NCI-H345 (cell line): ENCODE measurements around the gene GSTM2.

Source experiments
- DNase-seq: peaks from one replicate; lab custom pipeline; 2025; lab: John Stamatoyannopoulos, UW

GSTM2 gene

DNA sequence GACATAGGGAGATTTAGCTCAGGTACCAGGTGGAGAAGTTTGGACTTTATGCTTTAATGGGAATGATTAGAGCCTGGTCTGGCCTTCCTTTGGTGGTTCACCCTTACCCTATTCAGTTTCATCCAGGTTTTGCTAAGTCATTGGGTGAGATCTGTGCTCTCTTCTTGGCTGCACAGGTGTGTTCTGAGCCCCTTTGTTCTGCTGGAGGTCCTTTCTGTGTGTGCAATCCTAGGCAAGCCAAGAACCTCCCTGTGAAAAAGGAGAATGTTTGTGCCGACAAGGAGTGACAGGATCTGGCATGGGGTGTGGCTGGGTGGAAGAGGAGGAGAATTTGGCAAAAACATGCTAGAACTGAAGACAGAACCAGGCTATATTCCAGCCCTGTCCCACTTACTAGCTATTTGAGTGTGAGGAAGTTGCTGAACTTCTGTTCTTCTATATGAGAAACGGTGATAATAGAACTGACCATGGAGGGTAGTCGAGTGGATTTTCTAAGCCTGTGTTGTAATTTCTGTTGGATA, 48.8 kb downstream of the GSTM2 start:
- DNase-seq, result no peak

DNA sequence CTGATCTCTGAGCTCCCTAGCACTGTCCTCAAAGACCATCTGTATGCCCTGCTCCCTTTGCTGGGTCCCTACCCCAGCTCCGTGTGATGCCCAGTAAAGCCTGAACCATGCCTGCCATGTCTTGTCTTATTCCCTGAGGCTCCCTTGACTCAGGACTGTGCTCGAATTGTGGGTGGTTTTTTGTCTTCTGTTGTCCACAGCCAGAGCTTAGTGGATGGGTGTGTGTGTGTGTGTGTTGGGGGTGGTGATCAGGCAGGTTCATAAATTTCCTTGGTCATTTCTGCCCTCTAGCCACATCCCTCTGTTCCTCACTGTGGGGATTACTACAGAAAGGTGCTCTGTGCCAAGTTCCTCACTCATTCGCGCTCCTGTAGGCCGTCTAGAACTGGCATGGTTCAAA, 49.9 kb downstream of the GSTM2 start:
- no peak for DNase-seq

DNA sequence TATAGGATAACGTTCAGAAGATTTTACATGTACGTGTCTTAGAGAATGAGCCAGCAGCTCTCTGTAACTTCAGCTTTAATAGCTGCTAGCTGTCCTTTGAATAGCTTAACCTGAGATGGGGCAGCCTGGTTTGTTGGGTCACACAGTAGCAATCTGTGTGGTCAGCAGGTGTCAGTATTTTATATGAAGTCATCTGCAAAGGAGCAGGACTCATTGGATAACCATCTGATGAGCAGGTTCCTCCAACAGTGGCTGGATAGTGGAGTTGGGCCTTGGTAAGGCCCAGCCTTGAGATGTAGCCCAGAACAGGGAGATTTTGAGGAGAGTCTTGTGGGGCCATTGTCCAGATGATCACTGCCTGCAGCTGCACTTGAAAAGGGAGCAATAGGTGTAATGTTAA, 50.6 kb downstream of the GSTM2 start:
- no peak for DNase-seq

DNA sequence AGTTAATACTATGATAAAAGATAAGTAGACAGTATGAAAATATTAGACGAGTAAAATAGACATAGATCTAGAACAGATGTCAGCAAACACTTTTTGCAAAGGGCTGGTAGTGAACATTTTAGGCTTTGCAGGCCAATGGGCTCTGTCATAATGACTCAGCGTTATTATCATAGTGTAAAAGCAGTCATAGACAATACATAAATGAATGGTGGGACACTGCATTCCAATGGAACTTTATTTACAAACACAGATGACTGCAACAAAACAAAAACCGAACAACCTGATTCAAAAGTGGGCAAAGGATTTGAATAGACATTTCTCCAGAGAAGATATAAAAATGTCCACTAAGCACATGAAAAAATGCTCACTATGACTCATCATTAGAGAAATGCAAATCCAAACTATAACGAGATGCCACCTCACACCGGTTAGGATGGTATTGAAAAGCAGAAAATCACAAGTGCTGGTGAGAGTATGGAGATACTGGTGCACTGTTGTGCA, 51.5 kb downstream of the GSTM2 start:
- DNase-seq, result no peak

DNA sequence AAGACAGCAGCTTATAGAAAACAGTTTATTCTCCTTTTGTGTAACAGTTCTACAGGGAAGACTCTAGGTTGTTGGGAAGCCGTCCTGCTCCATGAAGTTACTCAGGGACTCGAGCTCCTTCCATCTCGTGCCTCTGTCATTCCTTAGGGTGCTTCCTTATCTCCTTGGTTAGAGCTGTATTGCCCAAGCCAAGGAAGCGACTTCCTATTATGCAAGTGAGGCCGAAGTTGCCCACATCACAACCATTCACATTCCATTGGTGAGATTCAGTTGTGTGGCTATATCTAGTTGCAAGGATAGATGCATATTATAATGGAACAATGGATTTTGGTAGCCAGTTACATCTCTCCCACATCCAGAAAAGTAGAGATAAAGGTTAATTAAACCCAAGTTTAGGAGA, 53.2 kb downstream of the GSTM2 start:
- no peak for DNase-seq

DNA sequence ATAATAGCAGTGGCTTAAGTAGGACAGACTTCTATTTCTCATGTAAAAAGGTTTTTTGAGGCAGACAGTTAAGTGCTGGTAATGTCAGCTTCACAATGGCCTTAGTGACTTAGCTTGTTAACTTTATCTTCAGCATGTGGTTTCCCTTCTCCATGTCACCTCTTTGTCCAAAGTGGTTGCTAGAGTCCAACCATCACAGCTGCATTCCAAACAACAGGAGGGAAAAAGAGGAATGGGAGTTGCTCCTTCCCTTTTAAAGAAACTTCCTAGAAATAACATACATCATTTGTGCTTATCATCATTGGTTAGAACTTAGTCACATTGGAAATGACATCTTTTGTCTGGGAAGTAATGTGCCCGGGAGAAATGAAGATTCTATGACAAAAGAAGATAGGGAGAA, 54.1 kb downstream of the GSTM2 start:
- no peak for DNase-seq

DNA sequence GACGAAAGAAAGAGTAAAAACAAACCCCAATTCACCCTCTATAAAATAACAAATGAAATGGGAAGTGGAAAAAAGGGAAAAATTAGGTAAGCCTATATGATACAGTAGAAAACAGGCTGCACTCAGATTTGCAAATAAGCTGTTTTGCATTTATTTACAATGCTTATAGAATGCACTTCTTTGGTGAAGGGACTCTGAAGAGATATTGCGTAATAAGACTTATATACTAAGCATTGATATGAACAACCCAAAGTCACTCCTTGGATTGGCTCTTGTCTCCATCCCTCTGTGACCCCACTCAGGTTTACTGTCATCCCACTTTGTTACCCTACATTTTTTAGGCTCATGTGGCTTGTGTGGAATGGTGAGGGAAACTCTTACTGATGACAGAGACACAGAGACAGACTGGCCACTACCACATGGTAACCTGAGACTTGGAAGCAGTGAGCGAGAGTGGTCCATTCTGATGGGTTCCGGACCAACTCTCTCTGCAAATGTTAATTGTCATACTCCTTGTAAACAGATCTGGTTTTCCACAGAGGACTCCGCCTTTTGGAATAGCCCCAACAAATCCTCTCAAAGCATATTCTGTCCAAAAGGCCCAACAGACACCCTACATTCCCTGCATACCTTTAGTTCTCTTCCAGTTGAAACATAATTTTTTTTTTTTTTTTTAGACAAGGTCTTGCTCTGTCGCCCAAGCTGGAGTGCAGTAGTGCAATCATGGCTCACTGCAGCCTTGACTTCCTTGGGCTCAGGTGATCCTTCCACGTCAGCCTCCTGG, 55.2 kb downstream of the GSTM2 start:
- no peak for DNase-seq
